ENCODE results near the gene MCC. TPM values are rescaled to one million over a fixed set of nuclear protein-coding genes. Genes with fewer than 3 reads are reported as not detected.

Gene MCC
- total RNA-seq, 3 donors from 2014 or later (not counting 1 experiment from before 2014, with no cell fraction given) = 0.68 to 1.8 (median 1.4) TPM

DNA sequence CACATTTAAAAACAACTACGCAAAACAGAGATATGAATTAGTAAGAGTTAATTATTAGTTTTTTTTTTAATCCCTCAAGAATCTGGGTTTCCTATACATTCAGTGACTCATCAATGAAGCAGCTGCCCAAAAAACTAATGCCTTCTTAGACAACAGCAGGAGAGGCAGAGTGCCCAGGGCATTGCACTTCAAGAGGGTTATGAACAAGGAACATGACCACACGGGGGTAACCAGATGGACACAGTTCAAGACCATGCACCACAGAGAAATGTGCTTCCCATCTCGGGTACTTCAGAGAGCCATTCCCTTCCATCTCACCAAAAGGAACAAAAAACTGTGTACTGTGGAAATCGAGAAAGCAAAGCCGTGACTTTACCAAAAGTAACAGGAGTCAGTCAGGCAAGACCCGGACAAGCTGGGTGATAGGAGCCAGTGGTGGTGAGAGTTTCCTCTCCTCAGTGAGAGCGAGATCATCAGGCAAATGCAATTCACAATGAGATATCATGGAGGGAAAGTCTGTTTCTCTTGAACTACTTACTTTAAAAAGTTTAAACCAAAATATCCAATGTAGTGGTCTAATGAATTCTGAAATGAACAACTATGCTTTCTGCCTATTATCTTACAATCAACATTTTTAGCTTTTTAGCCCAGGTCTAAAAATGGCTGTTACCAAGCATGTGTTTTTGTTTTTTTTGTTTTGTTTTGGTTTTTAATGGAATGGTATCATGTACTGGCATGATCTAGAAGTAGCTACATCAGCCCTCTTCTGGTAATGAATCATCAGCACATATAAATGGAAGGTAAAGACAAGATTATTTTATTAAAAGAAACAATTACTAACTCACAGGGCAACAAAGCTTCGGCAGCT lies 245.5 kb downstream of the MCC start:
- no peaks in the 10 kb centered on the region for H3K9me3 ChIP-seq (ENCODE audit: control insufficient read depth, insufficient read depth, low read length)
- H3K4me1 Mint-ChIP-seq = no peaks in the 10 kb centered on the region
- H3K4me3 Mint-ChIP-seq = no peak overlapping the region
- H3K36me3 ChIP-seq (ENCODE audit: control insufficient read depth, insufficient read depth, low read length) = no peaks in the 10 kb centered on the region
- no peaks in the 10 kb centered on the region for H3K27me3 ChIP-seq (ENCODE audit: control insufficient read depth, insufficient read depth, low read length)
- no peak for TF ChIP-seq CTCF (IDR thresholded peaks at IDR 0.05)
- ATAC-seq (no peak), DNase-seq (no peak)
- H3K27ac Mint-ChIP-seq = no peak overlapping the region
- 83% methylated on average over 7 of the region's 8 CpGs for WGBS (ENCODE audit: insufficient coverage)
- no peaks in the 10 kb centered on the region for H3K9me3 Mint-ChIP-seq
- H3K4me3 ChIP-seq (ENCODE audit: low read length) = no peak overlapping the region
- peaks cover 19 to 69% of the 10 kb centered on the region in 2 donors for H3K27me3 Mint-ChIP-seq (ENCODE audit: low read depth in 2 of 2)
- intact Hi-C loops (cut with micrococcal nuclease) = no loop called here
- H3K36me3 Mint-ChIP-seq = no peaks in the 10 kb centered on the region
- no peak overlapping the region for H3K27ac ChIP-seq (ENCODE audit: low read length)
- H3K4me1 ChIP-seq (ENCODE audit: control insufficient read depth, insufficient read depth, low read length) = no peaks in the 10 kb centered on the region

DNA sequence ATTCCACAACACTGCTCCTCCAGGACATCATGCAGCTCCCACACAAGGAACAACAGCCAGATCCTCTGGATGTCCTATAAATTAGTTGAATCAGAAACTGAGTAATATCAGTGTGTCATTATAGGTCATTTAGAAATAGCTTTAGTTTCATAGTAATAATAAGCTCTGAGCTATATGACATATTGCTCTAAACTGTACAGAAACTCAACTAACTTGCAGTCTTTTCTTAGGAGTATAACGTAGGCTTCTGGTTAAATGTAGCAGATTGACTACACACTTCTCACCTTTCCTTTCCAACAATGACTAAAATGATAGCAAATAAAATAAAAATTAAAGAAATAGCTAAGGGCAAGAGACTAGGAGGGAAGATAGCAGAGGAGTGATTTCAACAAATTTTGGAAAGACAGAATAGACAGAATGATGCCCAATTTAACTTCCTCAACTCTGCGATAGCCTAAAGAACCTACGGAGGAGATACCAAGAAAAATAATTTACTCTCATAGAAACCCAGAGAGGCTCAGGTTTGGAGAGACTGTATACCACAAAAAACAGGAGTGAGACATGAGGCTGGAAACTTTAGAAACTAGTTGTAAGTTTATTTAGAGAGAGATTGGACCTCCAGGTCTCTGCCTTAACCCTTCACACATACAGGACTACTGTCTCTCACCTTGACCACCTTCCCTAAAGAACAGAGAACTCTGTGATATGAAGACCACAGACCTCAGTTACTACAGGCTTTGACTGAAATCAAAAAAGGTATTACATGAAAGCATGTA lies 247.1 kb downstream of the MCC start:
- intact Hi-C loops (cut with micrococcal nuclease) = no loop called here
- DNase-seq (no peak), ATAC-seq (no peak)
- no peaks in the 10 kb centered on the region for H3K27me3 ChIP-seq (ENCODE audit: control insufficient read depth, insufficient read depth, low read length)
- H3K36me3 Mint-ChIP-seq = no peaks in the 10 kb centered on the region
- H3K27ac ChIP-seq (ENCODE audit: low read length) = no peak overlapping the region
- no peaks in the 10 kb centered on the region for H3K4me1 Mint-ChIP-seq
- H3K27ac Mint-ChIP-seq = no peak overlapping the region
- H3K27me3 Mint-ChIP-seq (ENCODE audit: low read depth in 2 of 2) = peaks cover 17 to 65% of the 10 kb centered on the region in 2 donors
- no peaks in the 10 kb centered on the region for H3K9me3 Mint-ChIP-seq
- H3K36me3 ChIP-seq (ENCODE audit: control insufficient read depth, insufficient read depth, low read length) = no peaks in the 10 kb centered on the region
- TF ChIP-seq CTCF (IDR thresholded peaks at IDR 0.05) = no peak
- H3K4me3 Mint-ChIP-seq = no peak overlapping the region
- no peak overlapping the region for H3K4me3 ChIP-seq (ENCODE audit: low read length)
- H3K9me3 ChIP-seq (ENCODE audit: control insufficient read depth, insufficient read depth, low read length) = no peaks in the 10 kb centered on the region
- no peaks in the 10 kb centered on the region for H3K4me1 ChIP-seq (ENCODE audit: control insufficient read depth, insufficient read depth, low read length)
- no CpG with 5 or more reads among the region's 3 CpGs for WGBS (ENCODE audit: insufficient coverage)

DNA sequence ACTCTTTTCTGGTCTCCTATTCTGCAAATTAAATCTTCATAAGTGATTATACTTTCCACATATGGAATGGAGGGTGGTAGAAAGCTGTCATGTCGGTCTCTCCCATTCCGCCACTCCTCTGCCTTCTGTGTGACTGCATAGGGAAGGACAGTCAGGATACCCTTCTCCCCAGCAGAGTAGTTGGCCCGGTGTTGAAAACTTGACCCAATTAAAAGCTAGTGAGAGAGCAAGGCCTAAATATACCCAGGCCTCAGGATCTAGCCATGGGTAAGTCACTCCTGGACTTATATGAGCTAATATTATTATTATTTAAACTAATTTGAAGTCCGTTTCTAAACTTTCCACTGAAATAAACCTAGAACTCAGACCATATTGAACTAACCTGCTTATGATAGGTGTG lies 248.2 kb downstream of the MCC start:
- TF ChIP-seq CTCF (IDR thresholded peaks at IDR 0.05) = no peak
- H3K9me3 ChIP-seq (ENCODE audit: control insufficient read depth, insufficient read depth, low read length) = no peaks in the 10 kb centered on the region
- peaks cover 12 to 69% of the 10 kb centered on the region in 2 donors for H3K27me3 Mint-ChIP-seq (ENCODE audit: low read depth in 2 of 2)
- H3K36me3 Mint-ChIP-seq = no peaks in the 10 kb centered on the region
- no peak overlapping the region for H3K4me3 Mint-ChIP-seq
- no peaks in the 10 kb centered on the region for H3K4me1 Mint-ChIP-seq
- H3K9me3 Mint-ChIP-seq = no peaks in the 10 kb centered on the region
- no peak overlapping the region for H3K4me3 ChIP-seq (ENCODE audit: low read length)
- H3K27me3 ChIP-seq (ENCODE audit: control insufficient read depth, insufficient read depth, low read length) = no peaks in the 10 kb centered on the region
- 83% methylated on average over 2 of the region's 4 CpGs for WGBS (ENCODE audit: insufficient coverage)
- ATAC-seq = no peak
- H3K27ac ChIP-seq (ENCODE audit: low read length) = no peak overlapping the region
- intact Hi-C loops (cut with micrococcal nuclease) = no loop called here
- no peak for DNase-seq
- no peak overlapping the region for H3K27ac Mint-ChIP-seq
- no peaks in the 10 kb centered on the region for H3K4me1 ChIP-seq (ENCODE audit: control insufficient read depth, insufficient read depth, low read length)
- no peaks in the 10 kb centered on the region for H3K36me3 ChIP-seq (ENCODE audit: control insufficient read depth, insufficient read depth, low read length)

All from natural killer cell (primary cell).